NCI-H345 treated with DMSO at 0.1 percent for 48 hours (cell line): Measurements from ENCODE around the gene FNBP1.
"Not testable (repeated sequence)": the region's sequence is repeated elsewhere in the genome, so short reads cannot be mapped to it uniquely, and the experiment has no call there.

Experiments used
- DNase-seq: peaks from one replicate; lab custom pipeline; 2025; ENCODE audit not compliant: unreplicated experiment; lab: John Stamatoyannopoulos, UW

FNBP1 gene

DNA sequence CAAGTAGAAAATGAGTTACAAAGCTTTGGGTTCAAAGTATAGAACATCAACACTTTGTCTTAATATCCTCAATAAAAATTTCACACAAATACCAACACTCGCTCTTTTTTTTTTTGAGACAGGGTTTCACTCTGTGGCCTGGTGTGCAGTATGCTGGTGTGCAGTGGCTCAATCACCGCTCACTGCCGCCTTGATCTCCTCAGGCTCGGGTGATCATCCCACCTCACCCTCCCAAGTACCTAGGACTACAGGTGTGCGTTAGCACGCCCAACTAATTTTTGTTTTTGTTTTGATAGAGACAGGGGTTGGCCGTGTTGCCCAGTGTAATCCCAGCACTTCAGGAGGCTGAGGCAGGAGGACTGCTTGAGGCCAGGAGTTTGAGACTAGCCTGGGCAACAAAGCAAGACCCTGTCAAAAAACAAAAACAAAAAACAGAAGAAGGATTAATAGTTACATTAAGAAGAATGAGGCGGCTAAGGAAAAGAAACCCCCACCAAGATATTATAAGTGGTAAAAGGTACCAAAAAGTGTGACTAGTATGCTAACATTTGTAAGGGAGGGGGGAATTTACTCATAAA is 20.3 kb downstream of the FNBP1 start:
- DNase-seq: no peak

DNA sequence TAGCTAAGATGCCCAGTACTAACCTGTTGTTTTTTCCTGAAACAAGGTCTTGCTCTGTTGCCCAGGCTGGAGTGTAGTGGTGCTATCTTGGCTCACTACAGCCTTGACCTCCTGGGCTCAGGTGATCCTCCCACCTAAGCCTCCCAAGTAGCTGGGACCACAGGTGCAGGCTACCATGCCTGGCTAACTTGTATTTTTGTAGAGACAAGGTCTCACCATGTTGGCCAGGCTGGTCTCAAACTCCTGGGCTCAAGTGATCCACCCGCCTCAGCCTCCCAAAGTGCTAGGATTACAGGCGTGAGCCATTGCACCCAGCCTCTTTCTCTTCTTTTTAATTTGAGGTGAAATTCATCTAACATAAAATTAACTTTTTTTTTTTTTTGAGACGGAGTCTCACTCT is 21.1 kb downstream of the FNBP1 start:
- not testable (repeated sequence) for DNase-seq

DNA sequence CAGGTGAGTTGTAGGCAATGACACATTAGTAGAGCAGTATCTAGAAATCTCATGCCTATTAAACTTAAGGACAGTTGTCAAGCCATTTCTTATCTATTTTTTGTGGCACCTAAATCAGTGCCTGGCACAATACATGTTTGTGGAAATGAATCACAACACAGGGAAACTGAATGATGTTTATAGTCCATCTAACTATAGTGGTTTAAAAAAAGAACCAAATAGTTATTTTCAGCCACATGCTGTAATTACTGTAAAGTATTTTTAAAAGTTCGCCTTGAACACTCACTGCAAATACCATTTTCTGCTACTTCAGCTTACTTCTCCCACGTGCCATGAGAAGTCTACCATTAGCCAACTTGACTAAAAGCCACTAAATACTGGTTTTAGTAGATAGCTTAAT is 21.9 kb downstream of the FNBP1 start:
- no peak for DNase-seq

DNA sequence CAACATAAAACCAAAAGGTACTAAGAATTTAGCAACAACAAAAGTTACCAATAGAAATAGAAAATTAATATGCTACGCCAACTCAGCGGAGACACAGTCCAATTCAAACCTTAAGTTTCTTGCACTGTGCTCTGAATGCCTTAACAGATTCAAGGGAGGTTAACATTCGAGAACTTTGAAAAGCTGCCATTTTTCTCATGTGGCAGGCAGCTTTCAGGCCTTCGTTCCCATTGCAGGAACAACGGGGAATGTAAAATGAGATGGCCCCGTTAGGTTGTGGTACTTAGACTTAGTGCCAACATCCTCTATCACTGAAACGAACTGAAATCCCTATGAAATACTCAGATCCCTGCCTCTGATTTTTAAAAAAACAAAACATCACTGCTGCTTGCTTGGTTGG is 22.4 kb downstream of the FNBP1 start:
- DNase-seq: no peak

GRCh38 chr9:130018265-130018664 is 24.7 kb downstream of the FNBP1 start:
- no peak for DNase-seq

DNA sequence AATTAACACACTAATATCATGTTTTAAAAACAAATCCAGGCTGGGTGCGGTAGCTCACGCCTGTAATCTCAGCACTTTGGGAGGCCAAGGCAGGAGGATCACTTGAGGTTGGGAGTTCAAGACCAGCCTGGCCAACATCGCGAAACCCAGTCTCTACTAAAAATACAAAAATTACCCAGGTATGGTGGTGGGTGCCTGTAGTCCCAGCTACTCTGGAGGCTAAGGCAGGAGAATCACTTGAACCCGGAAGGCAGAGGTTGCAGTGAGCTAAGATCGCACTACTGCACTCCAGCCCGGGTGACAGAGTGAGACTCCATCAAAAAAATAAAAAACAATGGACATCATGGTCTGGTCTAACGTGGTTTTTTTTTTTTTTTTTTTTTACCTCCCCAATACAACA is 25.5 kb downstream of the FNBP1 start:
- DNase-seq: not testable (repeated sequence)

DNA sequence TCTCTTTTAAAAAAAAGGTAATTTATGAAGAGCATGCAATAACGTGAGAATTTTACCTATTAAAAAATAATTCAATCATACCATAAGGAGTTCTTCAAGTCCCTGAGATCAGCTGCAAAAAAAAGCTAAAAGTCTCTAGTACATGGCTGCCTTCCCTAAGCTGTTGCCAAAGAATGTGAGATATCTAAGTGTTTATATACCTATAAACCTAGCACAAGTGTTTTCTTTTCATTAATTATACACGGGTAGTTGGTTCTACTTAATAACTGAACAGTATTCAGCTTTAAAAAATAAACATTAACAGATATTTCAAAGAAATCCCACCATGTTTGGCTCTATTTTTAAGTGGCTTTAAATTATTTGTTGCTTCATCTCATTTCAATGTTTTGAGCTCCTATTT is 25.9 kb downstream of the FNBP1 start:
- no peak for DNase-seq

GRCh38 chr9:130015353-130016019 is 27.5 kb downstream of the FNBP1 start:
- DNase-seq: no peak

GRCh38 chr9:130013326-130013725 is 29.7 kb downstream of the FNBP1 start:
- no peak for DNase-seq

GRCh38 chr9:130010151-130010988 is 32.6 kb downstream of the FNBP1 start:
- DNase-seq: no peak

DNA sequence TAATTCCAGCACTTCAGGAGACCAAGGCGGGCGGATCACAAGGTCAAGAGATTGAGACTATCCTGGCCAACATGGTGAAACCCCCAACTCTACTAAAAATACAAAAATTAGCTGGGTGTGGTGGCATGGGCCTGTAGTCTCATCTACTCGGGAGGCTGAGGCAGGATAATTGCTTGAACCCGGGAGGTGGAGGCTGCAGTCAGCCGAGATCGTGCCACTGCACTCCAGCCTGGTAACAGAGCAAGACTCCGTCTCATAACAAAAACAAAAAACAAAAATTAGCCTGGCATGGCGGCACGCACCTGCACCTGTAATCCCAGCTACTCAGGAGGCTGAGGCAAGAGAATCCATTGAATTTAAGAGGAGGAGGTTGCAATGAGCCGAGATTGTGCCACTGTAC is 33.4 kb downstream of the FNBP1 start:
- not testable (repeated sequence) for DNase-seq

DNA sequence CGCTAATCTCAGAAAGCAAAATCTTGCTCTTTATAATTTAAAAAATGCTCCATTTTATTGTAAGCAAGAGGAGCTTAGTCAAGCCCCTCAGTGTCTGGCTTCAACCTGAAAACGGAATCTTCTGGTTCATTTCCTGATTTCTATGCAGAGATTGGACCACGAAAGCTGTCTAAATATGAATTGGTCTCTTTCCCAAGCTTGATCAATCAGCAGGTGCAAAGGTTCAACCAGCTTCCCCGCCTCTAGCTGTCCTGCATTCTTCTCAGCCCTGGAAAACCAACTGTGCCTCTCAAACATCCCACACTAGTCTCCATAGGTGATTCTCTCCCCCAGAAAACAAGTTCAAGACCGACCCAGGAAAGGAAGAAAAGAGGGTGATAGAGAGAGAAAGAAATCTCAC is 34.5 kb downstream of the FNBP1 start:
- DNase-seq: no peak

GRCh38 chr9:130006952-130007351 is 36.0 kb downstream of the FNBP1 start:
- DNase-seq: not testable (repeated sequence)

- DNase-seq: no peak
These were observed 38.9 kb downstream of the FNBP1 start for GRCh38 chr9:130003943-130004552.

DNA sequence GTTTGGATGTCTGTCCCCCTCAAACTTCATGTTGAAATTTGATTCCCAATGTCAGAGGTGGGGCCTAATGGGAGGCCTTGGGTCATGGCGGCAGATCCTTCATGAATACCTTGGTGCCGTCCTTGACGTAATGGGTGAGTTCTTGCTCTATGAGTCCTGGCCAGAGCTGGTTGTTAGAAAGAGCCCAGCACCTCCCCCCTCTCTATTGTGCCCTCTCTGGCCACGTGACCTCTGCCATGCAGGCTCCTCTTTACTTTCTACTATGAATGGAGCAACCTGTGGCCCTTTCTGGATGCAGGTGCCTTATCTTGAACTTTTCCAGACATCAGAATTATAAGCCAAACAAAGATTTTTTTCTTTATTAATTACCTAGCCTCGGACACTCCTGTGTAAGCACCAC is 40.7 kb downstream of the FNBP1 start:
- no peak for DNase-seq

- DNase-seq: no peak
These were observed 41.8 kb downstream of the FNBP1 start for GRCh38 chr9:130001190-130001589.

GRCh38 chr9:129999141-129999510 is 43.9 kb downstream of the FNBP1 start:
- DNase-seq: no peak

DNA sequence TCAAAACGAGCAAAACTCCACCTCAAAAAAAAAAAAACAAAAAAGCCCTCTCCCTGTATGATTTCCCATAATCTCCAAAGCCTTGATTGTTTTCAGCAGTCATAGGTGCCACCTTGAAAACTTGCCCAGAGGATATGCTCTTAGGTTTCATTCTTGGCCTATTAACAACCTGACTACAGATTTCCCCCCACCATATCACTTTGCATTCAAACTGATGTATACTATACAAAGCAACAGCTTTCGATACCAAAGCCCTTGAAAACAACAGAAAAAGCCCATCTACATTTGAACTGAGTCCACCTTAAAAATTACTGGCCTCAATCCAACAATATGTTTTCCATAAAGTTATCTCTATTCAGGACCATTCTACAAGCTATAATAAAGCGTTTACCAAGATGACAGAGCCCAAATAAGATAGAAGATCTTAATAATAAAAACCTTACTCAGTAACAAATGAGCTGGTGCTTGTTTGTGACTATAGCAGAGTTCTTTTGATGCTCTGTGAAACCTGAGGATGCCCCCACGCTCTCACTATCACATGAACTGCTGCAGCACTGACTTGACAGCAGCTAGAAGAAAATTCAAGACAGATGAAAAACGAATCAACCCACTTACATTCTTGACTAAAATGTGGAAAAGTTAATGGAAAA is 44.4 kb downstream of the FNBP1 start:
- no peak for DNase-seq

DNA sequence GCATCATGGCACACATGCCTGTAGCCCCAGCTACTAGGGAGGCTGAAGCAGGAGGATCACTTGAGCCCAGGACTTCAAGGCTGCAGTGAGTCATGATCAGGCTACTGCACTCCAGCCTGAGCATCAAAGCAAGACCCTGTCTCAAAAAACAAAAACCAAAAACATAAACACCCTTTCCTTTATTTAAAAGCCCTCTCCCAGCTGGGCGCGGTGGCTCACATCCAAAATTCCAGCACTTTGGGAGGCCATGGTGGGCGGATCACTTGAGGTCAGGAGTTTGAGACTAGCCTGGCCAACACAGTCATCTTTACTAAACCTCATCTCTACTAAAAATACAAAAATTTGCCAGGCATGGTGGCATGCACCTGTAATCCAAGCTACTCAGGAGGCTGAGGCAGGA is 45.3 kb downstream of the FNBP1 start:
- DNase-seq: not testable (repeated sequence)

DNA sequence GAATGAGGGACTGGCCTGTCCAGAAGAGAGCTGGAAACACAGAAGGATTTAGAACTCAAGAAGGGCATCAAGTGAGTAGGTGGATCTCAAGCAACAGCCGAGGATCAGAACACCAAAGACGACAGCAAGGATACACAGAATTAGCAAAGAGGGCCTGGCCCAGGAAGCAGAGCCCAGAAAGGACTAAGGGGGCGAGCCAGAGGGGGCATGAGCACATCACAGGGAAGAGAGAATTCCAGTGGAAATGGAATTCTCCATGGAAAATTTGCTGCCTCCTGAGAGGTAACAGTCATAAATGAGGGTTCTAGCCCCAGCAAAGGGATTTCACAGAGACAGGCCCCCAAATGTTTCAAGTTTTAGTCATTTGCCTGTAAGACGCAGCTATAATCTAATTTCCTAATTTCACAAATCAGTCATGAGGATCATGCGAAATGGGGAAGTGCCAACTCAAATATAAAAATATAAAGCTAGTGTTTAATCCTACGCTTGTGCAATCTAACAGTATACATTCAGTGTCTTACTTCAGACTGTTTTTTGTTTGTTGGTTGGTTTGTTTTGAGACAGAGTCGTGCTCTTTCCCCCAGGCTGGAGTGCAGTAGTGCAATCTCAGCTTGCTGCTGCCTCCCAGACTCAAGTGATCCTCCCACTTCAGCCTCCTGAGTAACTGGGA is 46.7 kb downstream of the FNBP1 start:
- DNase-seq: no peak
